K562 (cell line): ENCODE data around the gene S100A6. TPM values are rescaled to one million over a fixed set of nuclear protein-coding genes. Genes with fewer than 3 reads are reported as not detected.
A peak's percentile ranks its signal among the peaks of the same experiment; 100 is the strongest.

Source experiments
- CCAR2 ChIP-seq: fragments of 200-400 bp; formaldehyde crosslinking; IDR thresholded peaks from 2 replicates; pipeline ENCODE4 v1.6.1; 2017; ENCODE audit warnings: mild to moderate bottlenecking, low read depth, low read length
- CTBP1 ChIP-seq: fragments of 450-650 bp; IDR thresholded peaks from 2 replicates; pipeline ENCODE4 v1.6.1; 2016; ENCODE audit warnings: borderline replicate concordance
- GABPB2 ChIP-seq: fragments of 250-450 bp; sonication (Bioruptor Pico); conservative IDR thresholded peaks from 2 replicates; pipeline ENCODE4 v1.5.1; 2021; ENCODE audit warnings: mild to moderate bottlenecking
- KLF13 ChIP-seq: fragments of 450-650 bp; IDR thresholded peaks from 2 replicates; pipeline ENCODE4 v1.6.1; 2016; ENCODE audit warnings: missing genetic modification characterization, low read depth, mild to moderate bottlenecking, missing compliant biosample characterization, moderate library complexity, borderline replicate concordance
- L3MBTL2 ChIP-seq: fragments of 450-650 bp; IDR thresholded peaks from 2 replicates; pipeline ENCODE4 v1.6.1; 2016; ENCODE audit warnings: mild to moderate bottlenecking, moderate library complexity
- LCOR ChIP-seq: sonication (generic); formaldehyde crosslinking; IDR thresholded peaks from 2 replicates; pipeline ENCODE4 v1.8.0; 2022; ENCODE audit warnings: mild to moderate bottlenecking, missing genetic modification reagents
- MCM5 ChIP-seq: fragments of 450-650 bp; IDR thresholded peaks from 2 replicates; pipeline ENCODE4 v1.6.1; 2016; ENCODE audit warnings: low read depth
- MECOM ChIP-seq: fragments of 250-450 bp; sonication (Bioruptor Pico); IDR thresholded peaks from 2 replicates; pipeline ENCODE4 v1.8.0; 2022; ENCODE audit warnings: inconsistent platforms
- PCBP1 ChIP-seq: fragments of 200-400 bp; formaldehyde crosslinking; IDR thresholded peaks from 2 replicates; pipeline ENCODE4 v1.6.1; 2018; ENCODE audit warnings: mild to moderate bottlenecking, low read depth, low read length; ENCODE audit not compliant: poor library complexity, severe bottlenecking
- SMAD1 ChIP-seq: fragments of 150-350 bp; IDR thresholded peaks from 2 replicates; pipeline ENCODE4 v1.6.1; 2014; ENCODE audit warnings: low read length, low read depth; ENCODE audit not compliant: partially characterized antibody
- SP2 ChIP-seq: IDR thresholded peaks from 2 replicates; pipeline ENCODE4 v1.6.1; 2011; ENCODE audit warnings: mild to moderate bottlenecking, low read depth, low read length, moderate library complexity; ENCODE audit not compliant: poor library complexity, severe bottlenecking; ENCODE audit errors: extremely low read depth
- THRAP3 ChIP-seq: fragments of 450-650 bp; IDR thresholded peaks from 2 replicates; pipeline ENCODE4 v1.6.1; 2016; ENCODE audit warnings: mild to moderate bottlenecking, inconsistent platforms, borderline replicate concordance
- WHSC1 ChIP-seq: IDR thresholded peaks from one replicate; pipeline ENCODE4 v1.6.1; 2012; ENCODE audit warnings: low read length, control low read depth, inconsistent platforms
- ZBED1 ChIP-seq: IDR thresholded peaks from 2 replicates; pipeline ENCODE4 v1.6.1; 2014
- ZNF174 ChIP-seq: fragments of 250-450 bp; sonication (Bioruptor Pico); IDR thresholded peaks from 2 replicates; pipeline ENCODE4 v1.4.0; 2020; ENCODE audit warnings: mild to moderate bottlenecking
- ZNF175 ChIP-seq: fragments of 200-800 bp; sonication (Bioruptor generic); IDR thresholded peaks from 2 replicates; pipeline ENCODE4 v1.6.1; 2016; ENCODE audit warnings: low read depth, mild to moderate bottlenecking, missing genetic modification characterization, missing compliant biosample characterization
- ZNF3 ChIP-seq: fragments of 250-450 bp; sonication (Bioruptor Pico); IDR thresholded peaks from 2 replicates; pipeline ENCODE4 v1.5.0; 2021; ENCODE audit warnings: mild to moderate bottlenecking, moderate library complexity
- ZNF583 ChIP-seq: fragments of 250-450 bp; sonication (Bioruptor Pico); IDR thresholded peaks from 2 replicates; pipeline ENCODE4 v1.4.0; 2020
- ZNF830 ChIP-seq: fragments of 250-450 bp; sonication (Bioruptor Pico); IDR thresholded peaks from 2 replicates; pipeline ENCODE4 v1.5.0; 2021; ENCODE audit warnings: mild to moderate bottlenecking
- polyA plus RNA-seq, 8 experiments: library from polyadenylated mRNA; depleted of rRNA in 4 of 8; stranded (reverse) in 5 of 8; unstranded in 3 of 8; fragments of >200 nt; fragmentation: Nextera tagmentation in 2 of 8; fragmentation: Illumina TruSeq in 1 of 8; extraction: Ambion mirVana in 2 of 8; extraction: Trizol in 1 of 8; gene quantifications; 2 replicates each; pipeline versions ENCODE4 v1.2.1 to v1.2.3, GENCODE V29; 2011 to 2014; ENCODE audit warnings: inconsistent platforms in 1 of 8, missing spikeins in 1 of 8
- total RNA-seq, 7 experiments: library from RNA; depleted of rRNA in 6 of 7; stranded (reverse); fragments of >200 nt in 6 of 7; fragmentation: Illumina TruSeq in 2 of 7; extraction: Trizol in 2 of 7; gene quantifications; 2 replicates each; pipeline versions ENCODE4 v1.2.1 to v1.2.3, GENCODE V29; 2011 to 2021; ENCODE audit warnings: low replicate concordance in 1 of 7
- TF ChIP-seq, protein P1 (sequence below): sonication (generic); formaldehyde crosslinking; IDR thresholded peaks from 2 replicates; pipeline ENCODE4 v1.9.0; 2022; ENCODE audit warnings: mild to moderate bottlenecking, missing genetic modification reagents
- TF ChIP-seq, protein P2 (sequence below), 2 experiments: fragments of 250-450 bp in 1 of 2; fragments of 450-650 bp in 1 of 2; sonication (Bioruptor Pico) in 1 of 2; IDR thresholded peaks; 2 replicates each; pipeline versions ENCODE4 v1.6.1 to v1.8.0; 2016 to 2021; ENCODE audit warnings: mild to moderate bottlenecking in 2 of 2, moderate library complexity in 2 of 2, missing compliant biosample characterization in 1 of 2, missing genetic modification characterization in 1 of 2
- TF ChIP-seq, protein P3 (sequence below): fragments of 450-650 bp; IDR thresholded peaks from 2 replicates; pipeline ENCODE4 v1.6.1; 2016
- TF ChIP-seq, protein P4 (sequence below): fragments of 450-650 bp; formaldehyde crosslinking; IDR thresholded peaks from 2 replicates; pipeline ENCODE4 v1.4.0; 2020; ENCODE audit warnings: mild to moderate bottlenecking, moderate library complexity
- TF ChIP-seq, protein P5 (sequence below): fragments of 450-650 bp; formaldehyde crosslinking; conservative IDR thresholded peaks from 2 replicates; pipeline ENCODE4 v1.4.0; 2022; ENCODE audit warnings: mild to moderate bottlenecking, missing genetic modification characterization
- TF ChIP-seq, protein P6 (sequence below): sonication (generic); IDR thresholded peaks from 2 replicates; pipeline ENCODE4 v1.6.1; 2016

S100A6 gene
- total and polyA plus RNA-seq, 9 of the 15 experiments (the other 6 are each of a cell fraction or from before 2014, with no cell fraction given): 9.8 to 66.5 (median 23.2) TPM

DNA sequence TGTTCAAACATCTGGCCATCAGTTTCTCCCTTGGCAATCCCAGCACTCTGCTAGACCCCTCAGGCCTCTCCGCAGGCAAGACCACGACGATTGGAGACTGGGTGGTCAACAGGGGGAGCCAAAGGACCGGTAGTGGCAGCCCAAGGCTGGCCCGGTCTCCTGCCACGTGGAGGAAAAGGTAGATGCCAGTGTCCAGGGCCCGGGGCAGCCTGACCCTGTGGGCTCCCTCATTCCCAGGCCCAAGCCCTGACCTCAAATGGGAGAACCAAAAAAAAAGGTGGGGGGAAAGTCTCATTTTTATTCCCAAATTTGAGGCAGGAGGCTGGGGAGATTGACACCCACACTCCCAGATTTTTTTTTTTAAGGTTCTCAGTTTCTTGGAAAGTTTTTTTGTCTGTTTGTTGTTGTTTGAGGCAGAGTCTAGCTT, 24.8 kb downstream of the S100A6 start (continued):
- TF ChIP-seq, protein P1, sequence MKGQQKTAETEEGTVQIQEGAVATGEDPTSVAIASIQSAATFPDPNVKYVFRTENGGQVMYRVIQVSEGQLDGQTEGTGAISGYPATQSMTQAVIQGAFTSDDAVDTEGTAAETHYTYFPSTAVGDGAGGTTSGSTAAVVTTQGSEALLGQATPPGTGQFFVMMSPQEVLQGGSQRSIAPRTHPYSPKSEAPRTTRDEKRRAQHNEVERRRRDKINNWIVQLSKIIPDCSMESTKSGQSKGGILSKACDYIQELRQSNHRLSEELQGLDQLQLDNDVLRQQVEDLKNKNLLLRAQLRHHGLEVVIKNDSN (CRISPR knock-in tag): peak; percentile 69
- TF ChIP-seq GABPB2 (CRISPR knock-in tag) (no peak), SMAD1 (no peak), ZNF3 (CRISPR knock-in tag) (no peak), MCM5 (no peak), ZNF175 (CRISPR knock-in tag) (no peak), ZNF830 (no peak), ZNF174 (CRISPR knock-in tag) (no peak), ZNF583 (CRISPR knock-in tag) (no peak), WHSC1 (no peak), PCBP1 (no peak), MECOM (CRISPR knock-in tag) (0 out of 2 replicates have a peak, but pooled peaks have one; percentile 43), ZBED1 (no peak), L3MBTL2 (peak; percentile 93), SP2 (no peak), LCOR (CRISPR knock-in tag) (peak; percentile 69), CTBP1 (peak; percentile 51; the same call in 1 of the 2 replicates), CCAR2 (no peak), THRAP3 (no peak), KLF13 (tag) (0 out of 2 replicates have a peak, but pooled peaks have one; percentile 14)
- TF ChIP-seq, protein P2, sequence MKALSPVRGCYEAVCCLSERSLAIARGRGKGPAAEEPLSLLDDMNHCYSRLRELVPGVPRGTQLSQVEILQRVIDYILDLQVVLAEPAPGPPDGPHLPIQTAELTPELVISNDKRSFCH (CRISPR knock-in tag; IDR thresholded peaks at IDR 0.05): no peak
- TF ChIP-seq, protein P2 (tag; IDR thresholded peaks at IDR 0.05): no peak
- TF ChIP-seq, protein P3, sequence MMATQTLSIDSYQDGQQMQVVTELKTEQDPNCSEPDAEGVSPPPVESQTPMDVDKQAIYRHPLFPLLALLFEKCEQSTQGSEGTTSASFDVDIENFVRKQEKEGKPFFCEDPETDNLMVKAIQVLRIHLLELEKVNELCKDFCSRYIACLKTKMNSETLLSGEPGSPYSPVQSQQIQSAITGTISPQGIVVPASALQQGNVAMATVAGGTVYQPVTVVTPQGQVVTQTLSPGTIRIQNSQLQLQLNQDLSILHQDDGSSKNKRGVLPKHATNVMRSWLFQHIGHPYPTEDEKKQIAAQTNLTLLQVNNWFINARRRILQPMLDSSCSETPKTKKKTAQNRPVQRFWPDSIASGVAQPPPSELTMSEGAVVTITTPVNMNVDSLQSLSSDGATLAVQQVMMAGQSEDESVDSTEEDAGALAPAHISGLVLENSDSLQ: peak; percentile 72
- TF ChIP-seq, protein P4, sequence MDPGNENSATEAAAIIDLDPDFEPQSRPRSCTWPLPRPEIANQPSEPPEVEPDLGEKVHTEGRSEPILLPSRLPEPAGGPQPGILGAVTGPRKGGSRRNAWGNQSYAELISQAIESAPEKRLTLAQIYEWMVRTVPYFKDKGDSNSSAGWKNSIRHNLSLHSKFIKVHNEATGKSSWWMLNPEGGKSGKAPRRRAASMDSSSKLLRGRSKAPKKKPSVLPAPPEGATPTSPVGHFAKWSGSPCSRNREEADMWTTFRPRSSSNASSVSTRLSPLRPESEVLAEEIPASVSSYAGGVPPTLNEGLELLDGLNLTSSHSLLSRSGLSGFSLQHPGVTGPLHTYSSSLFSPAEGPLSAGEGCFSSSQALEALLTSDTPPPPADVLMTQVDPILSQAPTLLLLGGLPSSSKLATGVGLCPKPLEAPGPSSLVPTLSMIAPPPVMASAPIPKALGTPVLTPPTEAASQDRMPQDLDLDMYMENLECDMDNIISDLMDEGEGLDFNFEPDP (CRISPR knock-in tag): no peak
- TF ChIP-seq, protein P5, sequence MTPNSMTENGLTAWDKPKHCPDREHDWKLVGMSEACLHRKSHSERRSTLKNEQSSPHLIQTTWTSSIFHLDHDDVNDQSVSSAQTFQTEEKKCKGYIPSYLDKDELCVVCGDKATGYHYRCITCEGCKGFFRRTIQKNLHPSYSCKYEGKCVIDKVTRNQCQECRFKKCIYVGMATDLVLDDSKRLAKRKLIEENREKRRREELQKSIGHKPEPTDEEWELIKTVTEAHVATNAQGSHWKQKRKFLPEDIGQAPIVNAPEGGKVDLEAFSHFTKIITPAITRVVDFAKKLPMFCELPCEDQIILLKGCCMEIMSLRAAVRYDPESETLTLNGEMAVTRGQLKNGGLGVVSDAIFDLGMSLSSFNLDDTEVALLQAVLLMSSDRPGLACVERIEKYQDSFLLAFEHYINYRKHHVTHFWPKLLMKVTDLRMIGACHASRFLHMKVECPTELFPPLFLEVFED (CRISPR knock-in tag): no peak
- TF ChIP-seq, protein P6, sequence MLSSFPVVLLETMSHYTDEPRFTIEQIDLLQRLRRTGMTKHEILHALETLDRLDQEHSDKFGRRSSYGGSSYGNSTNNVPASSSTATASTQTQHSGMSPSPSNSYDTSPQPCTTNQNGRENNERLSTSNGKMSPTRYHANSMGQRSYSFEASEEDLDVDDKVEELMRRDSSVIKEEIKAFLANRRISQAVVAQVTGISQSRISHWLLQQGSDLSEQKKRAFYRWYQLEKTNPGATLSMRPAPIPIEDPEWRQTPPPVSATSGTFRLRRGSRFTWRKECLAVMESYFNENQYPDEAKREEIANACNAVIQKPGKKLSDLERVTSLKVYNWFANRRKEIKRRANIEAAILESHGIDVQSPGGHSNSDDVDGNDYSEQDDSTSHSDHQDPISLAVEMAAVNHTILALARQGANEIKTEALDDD: no peak
